ENCODE results near the gene IL17C. TPM values are rescaled to one million over a fixed set of nuclear protein-coding genes. Genes with fewer than 3 reads are reported as not detected.
A peak's percentile ranks its signal among the peaks of the same experiment; 100 is the strongest.

The IL17C gene
- total RNA-seq, 1 donor from 2014 or later: not detected

GRCh38 chr16:88613911-88614817, 24.2 kb upstream of the IL17C start:
- no peak for DNase-seq
- Mint-ChIP-seq H3K4me1 (ENCODE audit: low read depth, unreplicated experiment) (peaks cover 70% of the 10 kb centered on the region), H3K27me3 (ENCODE audit: unreplicated experiment) (peaks cover 10% of the 10 kb centered on the region), H3K4me3 (ENCODE audit: unreplicated experiment) (peak overlapping the region; percentile 61), H3K27ac (ENCODE audit: unreplicated experiment) (peak overlapping the region; percentile 70), H3K9me3 (ENCODE audit: unreplicated experiment) (peaks cover 12% of the 10 kb centered on the region), H3K36me3 (ENCODE audit: unreplicated experiment) (no peaks in the 10 kb centered on the region)
- TF ChIP-seq CTCF (IDR thresholded peaks at IDR 0.05; ENCODE audit: partially characterized antibody, unreplicated experiment): no peak

GRCh38 chr16:88614818-88615580, 23.4 kb upstream of the IL17C start:
- no peak for TF ChIP-seq CTCF (IDR thresholded peaks at IDR 0.05; ENCODE audit: partially characterized antibody, unreplicated experiment)
- Mint-ChIP-seq H3K27ac (ENCODE audit: unreplicated experiment) (peak overlapping the region; percentile 84), H3K4me3 (ENCODE audit: unreplicated experiment) (peak overlapping the region; percentile 61), H3K27me3 (ENCODE audit: unreplicated experiment) (peaks cover 10% of the 10 kb centered on the region), H3K4me1 (ENCODE audit: low read depth, unreplicated experiment) (peaks cover 73% of the 10 kb centered on the region), H3K36me3 (ENCODE audit: unreplicated experiment) (no peaks in the 10 kb centered on the region), H3K9me3 (ENCODE audit: unreplicated experiment) (peaks cover 12% of the 10 kb centered on the region)
- no peak for DNase-seq

- H3K4me3 Mint-ChIP-seq (ENCODE audit: unreplicated experiment): no peak overlapping the region
- no peak for TF ChIP-seq CTCF (IDR thresholded peaks at IDR 0.05; ENCODE audit: partially characterized antibody, unreplicated experiment)
- peaks cover 65% of the 10 kb centered on the region for H3K4me1 Mint-ChIP-seq (ENCODE audit: low read depth, unreplicated experiment)
- peaks cover 14% of the 10 kb centered on the region for H3K9me3 Mint-ChIP-seq (ENCODE audit: unreplicated experiment)
- no peak for DNase-seq
- no peaks in the 10 kb centered on the region for H3K36me3 Mint-ChIP-seq (ENCODE audit: unreplicated experiment)
- no peak overlapping the region for H3K27ac Mint-ChIP-seq (ENCODE audit: unreplicated experiment)
- peaks cover 10% of the 10 kb centered on the region for H3K27me3 Mint-ChIP-seq (ENCODE audit: unreplicated experiment)
Observed at GRCh38 chr16:88616320-88616719, 22.1 kb upstream of the IL17C start.

DNA sequence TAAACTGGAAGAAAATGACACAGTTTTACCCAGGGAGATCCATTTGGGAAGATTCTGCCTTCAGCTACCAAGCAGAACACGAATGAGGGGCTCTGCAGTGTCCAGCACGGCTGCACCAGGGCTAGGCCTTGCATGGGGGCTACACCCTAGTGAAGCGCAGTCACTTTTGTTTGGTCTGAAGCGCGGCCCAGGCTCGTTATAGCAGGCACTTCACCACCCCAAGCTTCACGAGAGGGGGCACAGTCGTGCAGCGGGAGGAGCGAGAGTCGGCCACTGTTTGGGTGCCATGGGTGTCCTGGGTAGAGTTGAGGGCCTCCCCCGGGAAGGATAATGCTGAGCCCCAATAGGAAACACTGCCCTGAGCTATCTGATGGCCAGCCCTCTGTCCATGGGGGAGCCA, 21.6 kb upstream of the IL17C start:
- H3K27me3 Mint-ChIP-seq (ENCODE audit: unreplicated experiment): peaks cover 10% of the 10 kb centered on the region
- no peaks in the 10 kb centered on the region for H3K36me3 Mint-ChIP-seq (ENCODE audit: unreplicated experiment)
- no peak for TF ChIP-seq CTCF (IDR thresholded peaks at IDR 0.05; ENCODE audit: partially characterized antibody, unreplicated experiment)
- peaks cover 14% of the 10 kb centered on the region for H3K9me3 Mint-ChIP-seq (ENCODE audit: unreplicated experiment)
- H3K4me1 Mint-ChIP-seq (ENCODE audit: low read depth, unreplicated experiment): peaks cover 62% of the 10 kb centered on the region
- no peak overlapping the region for H3K27ac Mint-ChIP-seq (ENCODE audit: unreplicated experiment)
- DNase-seq: no peak
- no peak overlapping the region for H3K4me3 Mint-ChIP-seq (ENCODE audit: unreplicated experiment)

Data from glutamatergic neuron (in vitro differentiated cells).